GM11168 (cell line): Measurements from ENCODE around the gene TMEM229A.
"Not testable (repeated sequence)": the region's sequence is repeated elsewhere in the genome, so short reads cannot be mapped to it uniquely, and the experiment has no call there.

Experiments used
- in situ Hi-C: fragments of 300-500 bp; cut with MboI; formaldehyde crosslinking; loops from one replicate; pipeline ENCODE4 v1.12.0; 2022; ENCODE audit warnings: low sequenced_read_pairs; ENCODE audit not compliant: unreplicated experiment

TMEM229A gene

DNA sequence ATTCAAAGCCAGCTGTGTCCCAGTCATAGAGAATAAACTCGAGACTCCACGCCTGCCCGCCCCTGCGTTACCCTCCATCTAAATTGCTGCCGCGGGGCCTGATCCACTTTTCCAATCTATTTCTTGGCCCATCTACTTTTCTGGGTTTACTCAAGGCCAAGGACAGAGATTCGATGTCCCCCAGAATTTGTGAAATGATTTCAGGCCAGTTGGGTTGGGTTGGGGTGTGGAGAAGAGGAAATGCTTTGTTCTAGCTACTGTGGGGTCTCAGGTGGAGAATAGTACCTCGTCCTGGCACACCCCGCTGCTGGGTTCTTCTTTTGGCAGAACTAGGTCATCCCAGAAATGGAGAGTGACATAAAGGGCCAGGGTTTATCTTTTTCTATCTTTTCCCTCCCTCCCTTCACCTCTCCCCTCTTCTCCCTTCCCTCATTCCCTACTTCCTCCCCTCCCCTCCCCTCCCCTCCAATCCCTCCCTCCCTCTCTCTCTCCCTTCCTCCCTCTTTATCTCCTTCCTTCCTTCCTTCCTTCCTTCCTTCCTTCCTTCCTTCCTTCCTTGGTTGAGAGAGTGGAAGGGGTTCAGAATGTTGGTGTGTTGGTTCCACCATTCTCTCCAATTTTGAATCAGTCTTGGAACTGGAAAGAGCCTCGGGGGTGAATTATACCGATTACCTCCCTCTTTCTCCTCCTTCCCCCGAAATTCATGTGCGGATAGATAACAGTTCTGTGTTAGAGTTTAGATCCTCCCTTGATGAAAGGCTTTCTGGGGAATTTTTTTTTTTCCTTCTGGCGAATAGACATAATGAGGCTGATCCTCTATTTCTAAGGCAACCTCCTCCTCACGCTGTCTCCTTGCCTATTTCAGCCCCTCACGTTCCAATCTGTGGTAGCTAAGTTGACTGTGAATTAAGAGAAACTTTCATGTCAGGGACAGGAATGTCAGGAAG, 1.2 kb upstream of the TMEM229A start:
- in situ Hi-C loops: no loop called here

DNA sequence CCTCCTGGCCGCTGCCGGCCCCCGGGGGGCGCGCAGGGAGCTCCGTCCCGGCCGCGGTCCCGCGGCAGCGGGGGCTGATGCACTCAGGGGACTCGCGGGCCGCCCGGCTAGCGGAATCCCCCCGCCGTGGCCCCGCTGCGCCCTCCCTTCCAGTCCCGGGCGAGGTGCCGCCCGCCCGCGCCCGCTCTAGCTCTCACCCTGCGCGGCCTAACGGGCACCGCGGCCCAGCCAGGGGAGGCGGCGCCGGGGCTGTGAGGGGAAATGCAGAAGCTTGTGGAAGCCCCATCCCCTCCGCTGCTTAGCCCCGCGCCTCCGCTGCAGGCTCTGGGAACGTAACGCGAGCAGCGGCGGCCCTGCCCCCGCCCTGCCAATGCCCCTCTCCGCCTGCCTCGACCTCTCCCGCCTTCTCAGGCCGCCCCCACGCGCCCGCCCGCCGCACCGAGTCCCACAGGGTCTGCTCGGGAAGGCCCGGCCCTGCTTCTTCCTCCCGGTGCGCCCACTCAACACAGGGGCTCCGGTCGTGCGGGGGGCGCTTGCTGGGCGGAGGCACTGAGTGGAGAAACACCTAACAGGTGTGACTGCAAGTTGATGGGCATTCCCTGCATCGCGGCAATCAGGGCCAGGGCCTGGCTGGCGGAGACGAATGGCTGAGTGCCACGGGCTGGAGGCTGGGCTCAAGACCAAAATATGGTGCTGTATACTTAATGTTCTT, 384 bp upstream of the TMEM229A start:
- in situ Hi-C loops: no loop called here

DNA sequence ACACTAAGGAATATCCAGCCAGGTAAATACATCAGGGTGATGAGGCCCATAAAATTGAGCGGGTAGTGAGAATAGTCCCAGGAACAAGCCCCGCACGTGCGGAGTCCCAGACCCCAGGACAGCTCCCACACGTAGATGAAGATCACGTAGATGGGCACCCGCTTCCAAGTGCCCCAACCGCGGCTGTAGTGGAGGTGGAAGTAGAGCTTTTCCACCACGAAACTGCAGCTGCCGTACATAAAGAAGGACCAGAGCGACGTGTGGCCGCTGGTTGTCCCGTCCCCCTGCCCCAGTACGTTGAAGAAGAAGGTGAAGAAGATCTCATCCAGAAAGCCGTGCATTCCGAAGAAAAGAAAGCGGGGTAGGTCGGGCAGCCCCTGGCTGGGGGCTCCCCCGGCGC, 948 bp downstream of the TMEM229A start:
- in situ Hi-C loops: no loop called here

DNA sequence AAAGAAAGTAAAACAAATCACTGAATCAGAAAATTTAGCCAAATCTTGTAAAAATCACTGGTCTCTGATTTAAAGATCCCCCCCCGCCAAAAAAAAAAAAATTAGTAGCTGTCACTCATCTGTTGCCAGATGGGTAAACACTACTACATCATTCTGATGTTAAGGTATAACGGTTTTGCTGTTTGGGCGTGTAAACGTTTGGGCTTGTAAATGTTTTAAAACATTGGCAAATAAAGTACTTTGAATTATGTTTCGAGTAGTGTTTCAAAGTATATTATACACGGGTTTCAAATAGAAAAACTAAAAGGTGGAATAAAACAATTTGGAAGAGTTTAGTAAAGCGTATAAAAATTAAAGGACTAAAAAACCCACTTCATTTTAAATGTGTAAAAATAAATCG, 1.5 kb downstream of the TMEM229A start:
- in situ Hi-C loops: no loop called here

DNA sequence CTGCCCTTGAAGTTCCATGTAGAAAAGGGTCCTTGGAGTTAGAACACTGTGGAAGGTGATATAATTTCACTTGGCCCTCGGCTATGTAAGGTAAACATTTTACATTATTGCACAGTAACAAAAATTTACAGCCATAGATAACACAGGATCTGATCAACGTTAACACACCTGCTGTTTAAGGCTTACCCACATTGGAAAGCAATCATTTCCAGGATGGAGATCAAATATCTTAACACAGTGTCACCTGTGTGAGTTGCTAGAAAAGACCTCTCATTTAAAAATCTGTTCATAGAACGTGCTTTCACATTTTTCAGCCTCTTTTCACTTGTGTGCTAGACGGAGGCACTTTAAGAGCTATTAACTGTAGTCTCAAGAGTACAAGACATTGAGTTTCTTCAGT, 1.9 kb downstream of the TMEM229A start:
- in situ Hi-C loops: no loop called here

DNA sequence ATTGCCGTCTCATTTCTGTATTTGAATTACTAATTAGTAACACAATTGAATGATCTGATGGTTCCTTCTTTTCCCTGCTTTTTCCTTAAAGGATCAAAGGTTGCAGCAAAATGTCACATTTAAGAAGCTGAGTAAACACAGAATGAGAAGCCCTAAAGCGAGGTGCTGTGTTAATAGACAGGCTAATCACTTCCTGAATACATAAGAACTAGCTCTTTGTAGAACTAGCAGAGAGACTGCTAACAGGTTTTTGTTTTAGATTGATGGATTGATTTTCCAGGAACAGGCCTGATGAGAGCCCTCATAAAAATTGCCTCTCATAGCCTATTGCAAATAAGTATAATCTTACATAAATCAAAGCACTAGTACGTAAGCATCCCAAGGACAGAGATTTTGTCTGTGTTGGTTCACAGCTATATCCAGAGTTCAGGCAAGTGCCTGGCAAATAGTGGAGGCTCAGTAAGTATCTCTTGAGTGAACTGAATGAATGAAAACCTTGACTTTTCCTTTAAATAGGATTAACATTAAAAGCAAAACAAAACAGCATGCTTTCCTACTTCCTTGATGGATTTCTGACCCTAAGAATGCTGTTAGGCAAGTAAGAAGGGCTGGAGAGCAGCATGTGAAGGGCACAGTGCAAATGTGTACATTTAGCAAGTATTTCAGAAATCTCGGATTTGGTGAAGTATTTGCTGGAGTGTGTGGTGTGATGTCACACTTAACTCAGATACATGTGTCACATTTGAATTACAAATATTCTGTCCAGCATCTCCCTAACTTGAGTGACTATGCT, 3.3 kb downstream of the TMEM229A start:
- in situ Hi-C loops: no loop called here

DNA sequence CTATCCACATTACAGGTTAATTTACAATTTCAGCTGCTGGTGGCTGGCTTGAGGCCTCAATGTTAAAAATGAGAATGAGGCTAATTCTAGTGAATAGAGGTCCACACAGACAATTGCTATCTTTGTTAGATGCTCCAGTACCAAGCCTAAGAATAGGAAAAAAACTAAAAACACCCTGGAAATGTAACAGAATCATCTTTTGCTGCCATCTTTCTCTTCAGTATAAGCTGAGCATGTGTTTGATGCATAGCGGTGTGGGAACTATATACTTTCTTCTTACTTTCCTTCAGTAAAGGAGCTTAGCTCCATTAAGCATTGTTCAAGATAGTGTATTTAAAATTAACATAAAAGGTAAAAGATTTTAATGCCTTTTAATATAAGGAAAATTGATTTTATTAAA, 5.6 kb downstream of the TMEM229A start:
- in situ Hi-C loops: no loop called here

DNA sequence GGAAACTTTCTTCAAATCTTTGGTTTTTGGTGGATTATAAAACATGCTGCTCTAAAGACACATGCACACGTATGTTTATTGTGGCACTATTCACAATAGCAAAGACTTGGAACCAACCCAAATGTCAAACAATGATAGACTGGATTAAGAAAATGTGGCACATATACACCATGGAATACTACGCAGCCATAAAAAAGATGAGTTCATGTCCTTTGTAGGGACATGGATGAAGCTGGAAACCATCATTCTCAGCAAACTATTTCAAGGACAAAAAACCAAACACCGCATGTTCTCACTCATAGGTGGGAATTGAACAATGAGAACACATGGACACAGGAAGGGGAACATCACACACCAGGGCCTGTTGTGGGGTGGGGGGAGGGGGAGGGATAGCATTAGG, 8.5 kb downstream of the TMEM229A start:
- in situ Hi-C loops: not testable (repeated sequence)

DNA sequence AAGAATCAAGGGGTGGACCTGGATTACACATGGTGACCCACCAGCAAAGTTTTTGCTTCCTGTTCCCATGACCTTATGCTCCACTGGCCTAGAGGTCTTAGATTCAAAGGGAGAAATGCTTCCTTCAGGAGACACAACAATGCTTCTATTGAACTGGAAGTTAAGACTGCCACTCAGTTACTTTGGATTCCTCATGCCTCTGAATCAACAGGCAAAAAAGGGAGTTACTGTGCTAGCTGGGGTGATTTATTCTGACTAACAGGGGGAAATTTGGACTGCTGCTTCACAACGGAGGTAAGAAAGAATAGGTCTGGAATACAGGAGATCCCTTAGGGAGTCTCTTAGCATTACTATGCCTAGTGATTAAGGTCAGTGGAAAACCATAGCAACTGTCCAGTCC, 10.3 kb downstream of the TMEM229A start:
- in situ Hi-C loops: no loop called here

DNA sequence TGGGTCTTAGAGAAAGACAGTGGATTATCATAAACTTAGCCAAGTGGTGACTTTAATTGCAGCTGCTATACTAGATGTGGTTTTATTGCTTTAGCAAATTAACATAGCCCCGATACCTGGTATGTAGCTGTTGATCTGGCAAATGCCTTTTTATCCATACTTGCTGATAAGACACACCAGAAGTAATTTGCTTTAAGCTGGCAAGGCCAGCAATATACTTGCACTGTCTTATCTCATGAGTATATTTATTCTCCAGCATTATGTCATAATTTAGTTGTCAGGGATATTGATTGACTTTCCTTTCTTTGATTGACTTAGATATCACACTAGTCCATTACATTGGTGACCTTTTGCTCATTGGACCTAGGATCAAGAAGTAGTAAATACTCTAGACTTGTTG, 12.8 kb downstream of the TMEM229A start:
- in situ Hi-C loops: no loop called here

DNA sequence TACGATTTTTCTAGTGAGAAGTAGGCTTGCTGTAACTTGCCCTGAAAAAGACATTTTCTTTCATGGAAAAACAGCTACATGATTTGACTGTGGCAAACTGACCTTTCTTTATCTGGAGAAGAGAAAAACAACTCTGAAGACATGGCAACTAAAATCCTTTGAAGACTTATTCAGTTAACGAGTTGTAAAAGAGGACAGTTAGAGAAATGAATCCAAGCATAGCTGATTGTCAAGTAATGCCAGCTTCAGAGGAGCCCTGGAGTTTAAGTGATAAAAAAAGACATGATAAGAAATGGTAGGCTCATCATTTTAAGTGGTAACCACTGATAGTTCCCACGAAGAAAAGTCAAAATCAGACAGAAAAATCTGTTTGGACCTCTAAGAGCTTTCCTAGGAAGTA, 19.6 kb downstream of the TMEM229A start:
- in situ Hi-C loops: no loop called here

DNA sequence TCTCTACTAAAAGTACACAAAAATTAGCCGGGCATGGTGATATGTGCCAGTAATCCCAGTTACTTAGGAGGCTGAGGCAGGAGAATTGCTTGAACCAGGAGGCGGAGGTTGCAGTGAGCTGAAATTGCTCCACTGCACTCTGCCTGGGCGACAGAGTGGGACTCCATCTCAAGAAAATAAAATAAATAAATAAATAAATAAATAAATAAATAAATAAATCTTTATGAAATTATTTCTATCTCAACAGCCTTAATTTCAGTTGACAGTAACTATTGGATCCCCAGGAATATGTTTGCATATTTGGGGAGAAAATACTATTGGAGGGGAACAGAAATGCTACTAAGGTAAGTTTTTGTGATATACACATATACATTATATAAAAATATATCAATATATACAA, 20.0 kb downstream of the TMEM229A start:
- in situ Hi-C loops: no loop called here

DNA sequence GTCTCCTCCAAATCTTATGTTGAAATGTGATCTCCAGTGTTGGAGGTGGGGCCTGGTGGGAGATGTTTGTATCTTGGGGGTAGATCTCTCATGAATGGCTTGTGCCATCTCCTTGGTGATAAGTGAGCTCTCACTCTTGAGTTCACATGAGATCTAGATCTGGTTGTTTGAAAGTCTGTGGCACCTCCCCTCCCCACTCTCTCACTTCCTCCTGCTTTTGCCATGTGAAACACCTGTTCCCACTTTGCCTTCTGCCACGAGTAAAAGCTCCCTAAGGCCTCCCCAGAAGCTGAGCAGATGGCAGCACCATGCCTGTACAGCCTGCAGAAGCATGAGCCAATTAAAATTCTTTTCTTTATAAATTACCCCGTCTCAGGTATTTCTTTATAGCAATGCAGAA, 23.5 kb downstream of the TMEM229A start:
- in situ Hi-C loops: no loop called here

DNA sequence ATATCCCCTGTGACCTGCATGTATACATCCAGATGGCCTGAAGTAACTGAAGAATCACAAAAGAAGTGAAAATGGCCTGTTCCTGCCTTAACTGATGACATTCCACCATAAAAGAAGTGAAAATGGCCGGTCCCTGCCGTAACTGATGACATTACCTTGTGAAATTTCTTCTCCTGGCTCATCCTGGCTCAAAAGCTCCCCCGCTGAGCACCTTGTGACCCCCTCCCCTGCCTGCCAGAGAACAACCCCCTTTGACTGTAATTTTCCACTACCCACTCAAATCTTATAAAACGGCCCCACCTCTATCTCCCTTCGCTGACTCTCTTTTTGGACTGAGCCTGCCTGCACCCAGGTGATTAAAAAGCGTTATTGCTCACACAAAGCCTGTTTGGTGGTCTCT, 24.6 kb downstream of the TMEM229A start:
- in situ Hi-C loops: not testable (repeated sequence)

DNA sequence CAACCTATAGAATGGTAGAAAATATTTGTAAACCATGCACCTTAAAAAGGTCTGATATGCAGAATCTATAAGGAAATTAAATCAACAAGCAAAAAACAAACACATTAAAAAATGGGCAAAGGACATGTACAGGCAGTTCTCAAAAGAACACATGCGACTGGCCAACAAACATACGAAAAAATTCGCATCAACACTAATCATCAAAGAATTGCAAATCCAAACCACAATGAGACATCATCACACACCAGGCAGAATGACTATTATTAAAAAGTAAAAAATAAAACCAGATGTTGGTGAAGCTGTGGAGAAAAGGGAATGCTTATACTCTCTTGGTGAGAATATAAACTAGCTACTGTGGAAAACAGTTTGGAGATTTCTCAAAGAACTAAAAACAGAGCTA, 33.2 kb downstream of the TMEM229A start:
- in situ Hi-C loops: no loop called here

DNA sequence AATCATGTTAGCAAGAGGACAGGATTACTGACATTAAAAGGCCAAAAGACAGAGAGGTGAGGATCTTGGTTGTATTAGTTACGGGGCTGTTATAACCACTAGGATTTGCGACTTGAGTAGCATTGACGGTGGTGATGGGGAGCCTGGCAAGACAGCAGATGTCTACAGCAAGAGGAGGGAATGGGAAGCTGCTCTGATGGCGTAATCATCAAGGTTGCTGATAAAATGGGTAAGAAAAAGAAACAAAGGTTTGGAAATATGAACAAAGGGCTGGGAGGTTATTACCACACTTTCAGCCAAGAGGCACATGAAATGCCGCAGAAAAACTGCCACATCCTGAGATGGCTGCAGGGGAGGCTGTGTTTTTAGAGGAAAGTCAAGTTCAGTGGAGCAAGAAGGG, 33.9 kb downstream of the TMEM229A start:
- in situ Hi-C loops: no loop called here

DNA sequence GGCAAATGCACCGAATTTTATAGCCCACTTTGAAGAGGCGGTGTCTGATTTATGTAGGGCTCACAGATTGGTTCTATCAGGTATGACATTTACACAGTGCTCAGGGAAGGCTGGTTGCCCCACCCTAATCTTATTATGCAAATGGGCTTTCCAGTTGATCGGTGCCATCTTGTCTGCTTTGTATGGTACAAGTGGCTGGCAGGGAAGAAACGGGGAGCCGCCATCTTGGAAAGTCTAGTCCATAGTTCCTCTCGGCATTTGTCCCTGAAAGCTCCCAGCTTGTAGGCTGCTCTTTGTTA, 36.6 kb downstream of the TMEM229A start:
- in situ Hi-C loops: no loop called here

DNA sequence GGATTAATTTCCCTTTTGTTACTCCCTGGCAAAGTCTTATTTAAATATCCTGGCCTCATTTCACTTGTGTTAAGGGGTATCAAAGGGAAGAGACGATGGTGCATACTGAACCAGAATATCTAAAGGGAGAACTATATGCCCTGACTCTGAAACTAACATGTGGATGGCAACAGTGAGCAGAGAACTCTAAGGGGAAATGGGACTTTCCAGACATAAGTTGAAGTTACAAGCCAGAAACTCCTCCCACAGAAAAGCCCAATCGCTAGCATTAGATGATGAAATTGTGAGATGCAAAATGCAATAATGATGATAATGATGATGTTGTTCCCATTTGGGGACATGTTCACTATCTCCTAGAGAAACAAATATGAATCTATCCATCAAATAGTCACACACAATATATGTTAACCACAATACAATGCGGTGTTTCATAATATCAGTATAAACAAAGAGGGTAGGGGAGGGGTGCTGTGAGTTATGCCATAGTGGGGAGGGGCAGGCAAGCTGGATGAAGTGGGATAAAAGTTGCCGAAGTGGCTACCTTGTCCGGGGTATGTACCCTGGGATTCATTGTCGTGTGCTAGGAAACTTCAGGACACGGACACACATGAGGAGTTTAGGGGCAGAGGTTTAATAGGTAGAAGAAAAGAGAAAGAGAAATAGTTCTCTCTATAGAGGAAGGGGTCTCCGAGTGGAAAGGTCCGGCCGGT, 37.1 kb downstream of the TMEM229A start:
- in situ Hi-C loops: no loop called here

DNA sequence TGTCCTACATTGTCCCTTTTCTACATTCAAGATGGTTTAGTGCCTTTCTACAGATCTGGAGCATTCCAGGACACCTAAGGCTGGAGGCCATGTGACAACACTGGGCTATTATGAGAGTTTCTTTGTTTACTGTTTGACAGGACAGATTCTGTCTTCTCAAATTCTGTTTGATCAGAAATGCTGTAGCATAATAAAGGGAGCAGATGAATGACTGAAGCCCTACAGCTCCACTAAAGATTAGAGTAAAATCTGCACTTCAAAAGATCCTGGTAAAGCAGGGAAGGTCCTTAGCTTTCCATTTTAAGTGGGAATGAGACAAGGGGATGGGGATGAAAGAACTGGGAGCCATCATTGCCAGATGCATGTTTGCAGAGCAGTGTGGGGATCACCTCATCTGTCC, 38.4 kb downstream of the TMEM229A start:
- in situ Hi-C loops: no loop called here

DNA sequence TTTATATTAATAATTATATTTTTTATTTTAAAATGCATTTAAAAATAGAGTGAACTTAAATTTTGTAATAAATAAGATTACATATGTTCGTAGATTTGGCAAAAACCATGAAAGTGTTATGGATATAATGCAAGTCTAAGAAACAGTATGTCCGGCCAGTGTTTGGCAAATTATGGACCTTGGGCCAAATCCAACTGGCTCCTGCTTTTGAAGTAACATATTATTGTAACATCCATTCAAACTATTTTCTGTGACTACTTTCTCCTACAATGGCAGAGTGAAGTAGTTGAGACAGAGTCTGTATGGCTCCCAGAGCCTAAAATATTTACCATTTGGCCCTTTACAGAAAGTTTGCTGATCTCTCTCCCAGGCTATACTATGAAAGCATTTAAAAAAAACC, 38.9 kb downstream of the TMEM229A start:
- in situ Hi-C loops: no loop called here
